Fibroblast of skin of back (primary cell): ENCODE data around the gene U2AF2.
A peak's percentile ranks its signal among the peaks of the same experiment; 100 is the strongest.

Source experiments
- DNase-seq: peaks from one replicate; pipeline ENCODE4 v3.0.0-alpha.2; 2013

U2AF2 gene

DNA sequence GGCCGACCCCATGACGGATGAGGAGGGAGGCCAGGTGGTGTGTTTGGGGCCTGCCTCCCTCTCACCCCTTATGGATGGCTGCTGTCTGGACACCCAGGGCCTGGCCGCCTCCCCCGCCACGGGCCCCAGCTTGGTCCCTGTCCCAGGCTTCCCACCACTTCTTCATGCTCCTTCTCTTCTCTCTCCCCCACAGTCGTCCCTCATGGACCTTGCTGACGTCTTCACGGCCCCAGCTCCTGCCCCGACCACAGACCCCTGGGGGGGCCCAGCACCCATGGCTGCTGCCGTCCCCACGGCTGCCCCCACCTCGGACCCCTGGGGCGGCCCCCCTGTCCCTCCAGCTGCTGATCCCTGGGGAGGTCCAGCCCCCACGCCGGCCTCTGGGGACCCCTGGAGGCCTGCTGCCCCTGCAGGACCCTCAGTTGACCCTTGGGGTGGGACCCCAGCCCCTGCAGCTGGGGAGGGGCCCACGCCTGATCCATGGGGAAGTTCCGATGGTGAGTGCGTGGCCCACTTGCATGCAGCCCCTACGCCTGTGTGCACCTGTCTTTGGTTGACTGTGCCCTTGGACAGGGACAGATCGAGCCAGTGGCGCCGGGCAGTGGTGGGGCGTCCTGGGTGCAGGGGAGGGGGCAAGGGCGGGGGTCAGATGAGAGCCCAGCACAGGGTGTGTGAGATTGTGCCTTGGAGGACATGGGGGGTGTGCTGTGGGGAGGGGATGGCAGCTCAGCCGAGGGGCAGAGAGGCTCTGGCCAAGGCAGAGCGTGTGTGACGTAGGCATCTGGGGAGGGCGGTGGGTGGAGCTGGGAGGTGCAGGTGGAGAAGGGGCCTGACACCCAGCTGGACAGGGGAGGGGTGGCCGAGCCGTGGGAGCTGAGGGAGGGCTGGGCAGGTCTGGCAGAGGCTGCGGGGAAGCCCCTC, 37.0 kb downstream of the U2AF2 start:
- DNase-seq, result no peak

DNA sequence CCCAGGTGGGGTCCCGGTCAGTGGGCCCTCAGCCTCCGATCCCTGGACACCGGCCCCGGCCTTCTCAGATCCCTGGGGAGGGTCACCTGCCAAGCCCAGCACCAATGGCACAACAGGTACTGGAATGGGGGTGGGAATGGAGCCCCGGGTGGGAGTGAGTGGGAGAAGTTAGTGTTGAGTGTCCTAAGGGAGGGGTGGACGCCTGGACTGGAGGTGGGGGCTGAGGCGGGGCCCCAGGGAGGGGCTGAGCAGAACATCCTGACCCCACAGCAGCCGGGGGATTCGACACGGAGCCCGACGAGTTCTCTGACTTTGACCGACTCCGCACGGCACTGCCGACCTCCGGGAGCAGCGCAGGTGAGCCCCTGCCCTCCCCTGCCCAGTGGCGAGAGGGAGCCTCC, 37.8 kb downstream of the U2AF2 start:
- no peak for DNase-seq

DNA sequence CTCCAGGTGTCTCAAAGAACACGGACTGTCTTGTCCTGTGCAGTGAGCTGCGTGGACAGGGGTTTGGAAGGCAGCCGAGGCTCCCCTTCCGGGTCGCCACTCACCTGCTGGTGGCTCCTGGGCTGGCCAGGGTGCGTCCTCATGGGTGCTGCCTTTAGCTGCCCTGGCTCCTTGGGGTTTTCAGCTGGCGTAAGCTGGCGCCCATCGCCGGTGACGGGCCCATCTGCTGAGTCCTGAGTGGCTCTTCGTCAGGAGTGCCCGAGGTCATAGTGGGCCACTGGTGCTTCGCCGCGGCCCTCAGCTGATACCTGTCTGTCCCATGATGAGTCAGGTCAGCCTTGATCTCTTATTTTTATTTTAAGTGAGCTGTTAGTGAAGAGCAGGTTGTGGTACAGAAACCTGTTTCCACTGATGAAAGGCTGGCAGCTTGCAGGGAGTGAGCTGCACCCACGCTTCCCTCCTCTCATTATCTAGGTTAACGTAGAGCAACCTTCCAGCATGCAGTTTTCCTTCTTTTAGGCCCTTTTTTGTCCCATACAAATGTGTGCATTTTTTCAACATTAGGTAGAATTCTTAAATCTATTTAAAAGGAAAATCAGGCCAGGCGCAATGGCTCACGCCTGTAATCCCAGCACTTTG, 38.6 kb downstream of the U2AF2 start:
- no peak for DNase-seq

DNA sequence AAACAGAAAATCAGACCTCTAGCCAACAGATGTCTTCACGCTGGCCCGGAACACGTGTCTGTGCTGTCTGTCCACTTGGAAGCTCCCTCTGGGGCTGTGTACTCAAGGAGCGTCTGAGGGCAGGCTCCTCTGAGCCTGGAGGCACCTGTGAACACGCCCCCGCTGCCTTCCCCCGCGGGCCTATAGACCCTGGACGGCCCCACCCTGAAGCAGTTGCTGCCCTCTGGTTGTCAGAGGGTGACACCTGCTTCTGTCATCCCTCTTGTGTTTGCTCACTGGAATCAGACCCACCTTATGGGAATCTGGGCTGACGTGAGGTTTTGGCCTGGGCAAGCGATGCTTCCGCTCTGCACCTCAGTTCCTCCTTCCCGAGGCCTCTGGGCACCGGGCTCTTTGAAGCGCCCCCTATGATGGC, 39.4 kb downstream of the U2AF2 start:
- no peak for DNase-seq

DNA sequence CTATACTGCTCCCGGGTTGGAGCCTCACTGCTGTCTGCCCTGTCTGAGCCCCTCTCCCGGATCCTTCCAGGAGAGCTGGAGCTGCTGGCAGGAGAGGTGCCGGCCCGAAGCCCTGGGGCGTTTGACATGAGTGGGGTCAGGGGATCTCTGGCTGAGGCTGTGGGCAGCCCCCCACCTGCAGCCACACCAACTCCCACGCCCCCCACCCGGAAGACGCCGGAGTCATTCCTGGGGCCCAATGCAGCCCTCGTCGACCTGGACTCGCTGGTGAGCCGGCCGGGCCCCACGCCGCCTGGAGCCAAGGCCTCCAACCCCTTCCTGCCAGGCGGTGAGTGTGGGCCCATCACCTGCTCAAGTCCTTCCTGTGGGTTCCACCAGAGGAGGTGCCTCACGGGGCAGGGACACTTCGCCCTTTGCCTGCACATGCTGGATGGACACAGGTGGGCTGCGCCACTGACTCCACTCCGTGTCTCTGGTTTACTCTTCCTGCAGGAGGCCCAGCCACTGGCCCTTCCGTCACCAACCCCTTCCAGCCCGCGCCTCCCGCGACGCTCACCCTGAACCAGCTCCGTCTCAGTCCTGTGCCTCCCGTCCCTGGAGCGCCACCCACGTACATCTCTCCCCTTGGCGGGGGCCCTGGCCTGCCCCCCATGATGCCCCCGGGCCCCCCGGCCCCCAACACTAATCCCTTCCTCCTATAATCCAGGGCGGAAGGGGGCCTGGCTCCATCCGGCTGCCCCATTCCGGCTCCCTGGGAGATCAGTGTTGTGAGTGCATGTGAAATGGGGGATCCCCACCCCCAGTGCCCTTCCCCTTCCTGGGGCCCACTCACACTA, 40.0 kb downstream of the U2AF2 start:
- DNase-seq, result no peak

DNA sequence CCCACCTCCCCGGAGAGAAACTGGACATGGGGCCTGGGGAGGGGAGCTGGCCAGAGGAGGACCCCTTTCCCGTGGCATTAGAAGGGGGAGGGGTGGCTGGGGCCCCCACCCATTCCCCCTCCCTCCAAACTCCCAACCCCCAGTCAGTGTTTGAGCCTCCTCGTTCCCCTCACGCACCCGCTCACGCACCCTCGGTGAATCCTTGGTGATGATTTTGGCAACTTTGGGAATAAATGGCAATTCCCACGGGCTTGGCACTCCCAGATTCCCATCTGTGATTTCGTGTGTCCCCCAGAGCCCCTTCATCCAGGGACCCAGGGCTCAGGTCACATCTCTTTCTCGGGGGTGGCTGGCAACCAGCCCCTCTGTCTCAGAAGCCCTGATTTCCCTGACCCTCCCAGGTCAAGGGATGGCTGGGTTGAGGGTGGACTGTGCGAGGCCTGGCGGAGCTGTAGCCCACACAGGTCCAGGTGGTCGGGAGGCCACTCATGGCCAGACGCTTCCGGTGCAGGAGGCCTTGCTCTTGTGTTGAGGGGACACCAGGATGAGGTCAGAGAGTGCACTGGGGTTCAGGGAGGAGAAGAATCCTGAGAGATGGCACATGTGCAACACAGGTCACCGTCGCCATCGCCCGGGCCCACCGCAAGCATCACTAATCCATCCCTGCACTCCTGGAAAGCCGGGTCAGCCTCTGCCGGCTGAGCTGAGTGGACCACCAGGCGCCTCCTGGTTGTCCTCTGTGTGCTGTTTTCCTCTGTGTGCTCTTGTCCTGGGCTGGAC, 40.9 kb downstream of the U2AF2 start:
- no peak for DNase-seq

DNA sequence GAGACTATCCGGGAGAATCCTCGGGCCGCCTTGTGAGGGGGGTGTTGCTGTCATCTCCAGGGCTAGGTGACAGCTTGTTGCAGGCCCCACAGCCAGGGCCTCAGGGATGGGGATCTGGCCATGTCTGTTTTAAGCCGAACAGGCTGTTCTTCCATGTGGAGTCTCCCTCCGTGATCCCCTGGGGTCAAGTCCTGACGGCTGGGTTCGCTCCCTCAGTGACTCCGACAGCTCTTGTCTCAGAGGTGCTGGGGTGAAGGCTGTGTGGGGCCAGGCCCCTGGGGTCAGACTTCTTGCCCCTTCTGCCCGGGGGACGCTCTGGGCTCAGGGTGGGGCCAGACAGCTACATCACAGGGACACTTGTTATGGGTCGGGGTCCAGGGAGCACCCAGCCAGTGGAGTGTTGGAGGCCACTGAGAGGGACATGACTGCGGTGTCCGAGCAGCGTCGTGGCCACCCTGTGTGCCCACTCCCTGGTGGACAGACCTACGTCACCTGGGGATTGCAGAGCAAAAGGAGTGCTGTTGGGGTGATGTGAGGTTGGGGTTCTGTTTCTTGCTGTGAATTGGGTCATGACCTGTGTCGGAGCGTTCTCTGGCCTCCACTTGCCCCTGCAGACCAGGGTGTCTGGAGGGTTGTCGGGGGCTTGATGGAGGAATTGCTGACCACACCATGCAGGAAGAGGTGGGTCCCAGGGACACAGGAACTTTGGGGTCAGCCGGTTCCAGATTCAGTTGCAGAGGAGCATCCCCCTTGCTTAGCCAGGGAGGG, 41.6 kb downstream of the U2AF2 start:
- no peak for DNase-seq

DNA sequence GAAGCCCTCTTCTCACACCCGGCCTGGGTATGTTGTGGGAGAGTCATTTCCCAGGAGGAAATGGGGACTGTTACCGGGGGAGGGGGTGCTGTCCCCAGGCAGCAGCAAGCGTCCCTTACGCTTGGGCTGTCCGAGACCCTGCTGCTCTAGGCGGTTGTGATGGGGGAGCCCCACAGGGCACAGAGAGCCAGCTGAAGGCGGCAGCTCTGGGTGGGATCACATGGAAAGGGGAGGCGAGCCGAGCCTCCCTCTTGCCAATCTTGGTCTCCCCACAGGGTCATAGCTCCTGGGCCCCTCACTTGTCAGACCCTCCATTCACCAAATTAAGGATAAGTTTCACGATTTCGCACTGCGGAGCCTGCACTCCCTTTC, 42.2 kb downstream of the U2AF2 start:
- no peak for DNase-seq

DNA sequence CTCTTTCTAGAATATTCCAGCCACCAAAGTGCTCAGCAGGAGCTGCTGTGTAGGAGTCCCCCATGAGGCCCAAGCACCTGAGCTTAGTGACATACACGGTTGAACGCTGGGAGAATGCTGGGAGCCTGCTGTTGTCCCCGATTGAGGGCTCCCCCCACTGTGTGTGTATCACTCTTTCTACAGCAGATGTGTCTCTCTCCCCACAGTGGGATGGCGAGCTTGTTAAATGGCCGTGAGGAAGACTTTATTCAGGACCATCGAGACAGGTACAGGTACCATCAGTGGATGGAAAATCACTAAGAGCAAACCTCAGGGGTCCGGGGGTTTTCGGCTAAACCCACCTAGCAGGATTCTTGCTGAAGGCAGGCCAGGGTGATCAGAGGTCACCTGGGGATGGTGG, 42.9 kb downstream of the U2AF2 start:
- no peak for DNase-seq

DNA sequence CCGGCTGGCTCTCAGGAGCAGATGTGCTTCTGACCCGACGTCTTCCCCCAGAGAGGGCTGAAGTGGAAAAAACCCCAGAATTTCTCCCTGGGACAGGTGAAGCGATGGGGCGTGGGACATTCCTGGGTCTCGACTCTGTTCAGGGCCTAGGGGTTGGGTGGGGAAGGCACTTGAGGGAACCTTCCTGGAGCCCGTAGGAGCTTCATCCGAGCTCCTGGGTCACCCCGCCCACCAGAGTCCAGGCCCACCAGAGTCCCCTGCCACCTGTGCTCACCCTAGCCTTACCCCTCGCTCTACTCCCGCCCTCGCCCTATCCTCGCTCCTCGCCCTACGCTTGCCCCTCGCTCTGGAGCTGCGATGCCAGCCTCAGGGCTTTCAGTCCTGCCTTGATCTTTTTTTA, 43.4 kb downstream of the U2AF2 start:
- DNase-seq, result no peak

DNA sequence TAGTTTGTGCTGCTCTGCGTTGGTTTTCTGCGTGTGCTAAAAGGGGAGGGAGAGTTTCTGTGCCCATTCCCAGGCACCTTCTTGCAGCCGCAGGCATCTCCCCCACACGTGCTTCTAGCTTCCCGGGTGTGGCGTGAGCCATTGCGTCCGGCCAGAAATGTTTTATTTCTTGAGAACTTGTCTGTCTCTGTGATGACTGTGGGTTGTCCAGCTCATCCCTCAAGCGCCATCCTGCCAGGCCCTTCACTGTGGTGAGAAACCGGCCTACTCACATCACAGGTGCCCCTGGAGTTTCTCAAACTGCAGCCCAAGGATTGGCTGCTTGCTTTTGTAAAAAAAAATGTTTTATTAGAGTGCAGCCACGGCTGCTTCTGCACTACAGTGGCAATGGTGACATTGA, 44.4 kb downstream of the U2AF2 start:
- no peak for DNase-seq

DNA sequence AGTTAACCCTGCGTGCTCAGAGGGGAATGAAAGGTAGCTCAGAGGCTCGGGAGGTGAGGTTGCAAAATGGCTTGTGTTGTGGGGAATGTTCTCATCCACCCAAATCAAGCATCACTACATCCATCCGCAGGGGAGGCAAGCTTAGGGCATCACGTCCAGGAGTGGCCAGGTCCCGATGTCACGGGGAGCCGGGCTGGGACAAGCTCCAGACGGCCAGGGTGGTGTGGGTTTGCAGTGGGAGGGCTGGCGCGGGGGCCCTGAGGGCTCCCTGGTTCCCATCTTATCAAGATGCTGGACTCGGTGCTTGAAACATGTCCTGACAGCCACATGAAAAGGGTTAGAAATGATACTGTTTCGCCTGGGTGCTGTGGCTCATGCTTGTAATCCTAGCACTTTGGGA, 46.0 kb downstream of the U2AF2 start:
- DNase-seq, result no peak

DNA sequence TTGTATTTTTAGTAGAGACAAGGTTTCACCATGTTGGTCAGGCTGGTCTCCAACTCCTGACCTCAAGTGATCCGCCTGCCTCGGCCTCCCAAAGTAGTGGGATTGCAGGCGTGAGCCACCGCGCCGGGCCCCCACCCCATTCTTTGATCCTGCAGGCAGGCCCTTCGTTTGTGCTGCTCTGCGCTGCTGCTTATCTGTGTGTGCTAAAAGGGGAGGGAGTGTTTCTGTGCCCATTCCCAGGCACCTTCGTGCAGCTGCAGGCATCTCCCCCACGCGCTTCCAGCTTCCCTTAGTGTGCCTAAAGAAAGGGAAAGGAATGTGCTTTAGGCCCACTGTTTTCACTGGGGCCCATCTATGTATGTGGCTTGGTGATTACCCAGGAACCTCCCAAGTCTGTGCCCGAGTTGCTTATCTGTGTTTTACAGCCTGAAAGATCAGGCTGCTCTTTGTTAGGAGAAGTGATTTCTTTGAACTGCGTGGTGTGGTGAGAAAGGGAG, 47.3 kb downstream of the U2AF2 start:
- DNase-seq, result no peak

DNA sequence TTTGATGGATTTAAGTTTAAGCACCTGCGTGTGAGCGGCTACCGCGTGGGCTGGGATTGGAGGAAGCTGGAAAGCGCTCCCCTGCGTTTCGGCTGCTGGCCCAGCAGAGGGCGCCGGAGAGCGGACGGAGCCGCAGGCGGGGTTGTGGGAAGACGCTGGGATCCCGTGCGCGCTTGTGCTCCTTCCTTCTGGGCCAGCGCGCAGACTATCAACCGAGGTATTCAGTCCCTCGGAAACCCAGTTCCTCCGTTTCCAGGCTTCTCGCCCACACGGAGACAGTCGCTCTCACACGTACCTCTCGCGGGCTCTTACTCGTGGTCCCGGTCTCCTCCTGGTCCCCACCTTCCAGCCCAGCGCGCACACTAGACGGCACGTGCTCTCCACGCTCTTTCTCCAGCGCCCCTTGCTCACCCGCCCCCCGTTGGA, 49.0 kb downstream of the U2AF2 start:
- peak; percentile 12 for DNase-seq

DNA sequence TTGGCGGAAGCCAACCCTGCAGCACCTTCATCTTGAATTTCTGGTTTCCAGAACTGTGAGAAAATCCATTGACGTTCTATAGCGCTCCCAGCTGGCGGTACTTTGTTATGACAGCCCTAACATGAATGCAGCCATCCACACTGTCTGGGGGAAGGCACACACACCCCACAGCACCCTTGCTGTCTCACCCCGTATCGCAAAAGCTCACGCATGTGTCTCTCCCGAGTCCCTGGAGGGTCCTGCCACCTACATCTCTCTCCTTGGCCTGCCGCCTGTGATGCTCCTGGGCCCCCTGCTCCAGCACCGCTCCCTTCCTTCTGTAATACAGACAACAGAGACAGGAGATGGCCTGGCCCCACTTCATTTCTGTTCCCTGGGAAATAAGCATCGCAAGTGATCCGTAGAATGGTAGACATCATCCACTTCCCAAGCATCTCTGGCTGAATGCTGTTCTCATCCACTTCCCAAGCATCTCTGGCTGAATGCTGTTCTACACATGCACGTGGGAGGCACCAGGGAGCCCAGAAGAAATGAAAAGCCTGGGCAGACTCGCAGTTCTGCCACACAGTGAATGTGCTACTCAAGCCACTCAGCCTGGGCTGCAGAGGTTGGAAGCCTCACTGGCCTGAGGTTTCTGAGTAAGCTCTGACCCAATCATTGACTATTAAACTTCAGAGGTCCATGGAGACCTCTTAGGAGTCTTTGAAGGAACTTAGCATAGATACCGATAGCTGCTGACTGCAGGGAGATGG, 49.8 kb downstream of the U2AF2 start:
- DNase-seq, result no peak

DNA sequence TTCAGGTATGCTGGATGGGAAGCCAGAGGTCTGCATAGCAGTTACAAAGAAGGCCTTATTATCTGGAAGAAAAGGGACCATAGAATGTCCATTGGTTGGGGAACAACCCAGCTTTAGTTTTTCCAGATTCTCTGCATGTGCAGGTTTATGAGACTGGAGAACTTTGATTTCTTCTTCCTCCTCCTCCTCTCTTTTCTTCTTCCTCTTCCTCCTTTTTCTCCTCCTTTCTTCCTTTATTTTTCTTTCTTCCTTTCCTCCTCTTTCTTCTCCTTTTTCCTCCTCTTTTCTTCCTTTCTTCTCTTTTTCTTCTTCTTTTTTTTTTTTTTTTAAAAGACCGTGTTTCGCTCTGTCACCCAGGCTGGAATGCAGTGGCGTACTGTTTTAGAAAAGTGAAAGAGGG, 51.1 kb downstream of the U2AF2 start:
- DNase-seq, result no peak

DNA sequence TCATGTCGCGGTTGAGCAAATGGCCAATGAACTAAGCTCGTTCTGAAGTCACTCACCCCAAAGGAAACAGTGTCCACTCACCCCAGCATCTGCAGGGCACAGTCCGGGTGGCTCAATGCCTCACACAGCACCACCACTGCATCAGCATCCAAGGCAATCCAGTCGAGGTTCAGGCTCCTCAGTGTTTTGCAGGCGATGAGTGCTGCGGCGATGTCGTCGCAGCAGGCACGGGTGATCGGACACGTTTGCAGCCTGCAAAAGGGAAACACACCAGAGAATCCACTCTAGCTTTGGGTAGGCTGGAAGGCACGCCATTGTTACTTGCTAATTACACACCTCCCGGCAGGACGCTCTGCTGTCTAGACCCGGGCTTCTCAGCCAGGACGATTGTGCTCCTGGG, 56.9 kb downstream of the U2AF2 start:
- no peak for DNase-seq

DNA sequence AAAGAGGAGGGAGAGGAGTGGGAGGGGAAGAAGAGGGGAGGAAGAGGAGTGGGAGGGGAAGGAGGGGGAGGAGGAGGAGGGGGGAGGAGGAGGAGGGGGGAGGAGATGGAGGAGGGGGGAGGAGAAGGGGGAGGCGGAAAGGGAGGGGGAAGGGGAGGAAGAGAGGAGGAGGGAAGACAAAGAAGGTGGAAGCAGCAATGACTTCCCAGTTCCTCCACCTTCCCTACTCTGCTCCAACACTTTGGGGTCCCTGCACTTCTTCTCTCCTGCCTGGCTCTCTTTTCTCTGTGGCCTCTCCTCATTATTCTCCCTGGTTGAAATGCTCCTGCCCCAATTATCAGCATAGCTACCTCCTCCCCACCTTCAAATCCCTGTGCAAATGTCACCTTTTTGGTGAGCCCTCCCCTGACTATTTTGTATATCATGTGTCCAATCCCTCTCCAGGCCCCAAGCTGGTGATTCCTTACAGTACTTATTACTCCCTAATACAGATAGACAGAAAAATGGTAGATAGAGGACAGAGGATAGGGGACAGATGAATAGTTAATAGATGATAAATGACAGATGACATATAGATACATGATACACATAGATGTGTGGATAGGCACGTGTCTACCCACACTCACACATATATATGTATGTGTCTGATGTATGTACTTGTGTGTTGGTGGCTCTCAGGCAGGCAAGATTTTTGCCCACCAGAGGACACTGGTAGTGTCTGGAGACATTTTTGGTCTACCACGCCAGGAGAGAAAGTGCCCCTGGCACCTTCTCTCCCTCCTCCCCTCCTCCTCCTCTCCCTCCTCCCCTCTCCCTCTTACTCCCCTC, 58.2 kb downstream of the U2AF2 start:
- no peak for DNase-seq

DNA sequence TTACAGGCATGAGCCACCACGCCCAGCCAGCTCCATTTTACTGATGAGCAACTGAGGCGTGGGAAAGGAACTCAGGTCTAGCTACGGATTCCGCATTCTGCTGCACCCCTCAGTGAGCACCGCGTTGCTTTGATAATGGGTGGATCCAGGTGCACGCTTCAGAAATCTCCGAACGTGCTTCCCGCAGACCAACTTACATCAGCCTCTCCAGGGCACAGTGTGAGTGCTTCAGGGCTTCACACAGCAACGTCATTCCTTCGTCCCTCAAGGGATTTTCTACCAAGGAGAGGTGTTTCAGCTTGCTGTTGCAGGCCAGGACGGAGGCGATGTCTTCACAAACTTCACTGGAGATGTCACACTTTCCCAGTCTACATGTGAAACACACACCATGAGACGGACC, 61.7 kb downstream of the U2AF2 start:
- DNase-seq, result no peak

DNA sequence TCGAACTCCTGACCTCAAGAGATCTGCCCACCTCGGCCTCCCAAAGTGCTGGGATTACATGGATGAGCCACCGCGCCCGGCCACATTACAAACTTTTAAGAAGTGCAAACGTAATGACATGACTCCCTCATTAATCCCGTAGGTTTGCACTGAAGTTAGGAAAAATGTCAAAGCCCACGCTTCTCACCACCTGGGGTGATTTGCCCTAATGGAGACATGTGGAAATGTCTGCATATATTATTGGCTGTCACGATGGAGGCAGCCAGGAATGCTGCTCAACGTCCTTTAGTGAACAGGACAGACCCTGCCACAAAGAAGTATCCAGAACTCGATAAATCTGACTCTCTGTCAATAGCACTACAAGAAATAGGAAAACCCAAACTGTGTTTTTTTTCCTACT, 62.4 kb downstream of the U2AF2 start:
- no peak for DNase-seq
